ENCODE data around the gene DOK3.

Gene DOK3

GRCh38 chr5:177509381-177509951 is at the start of gene DOK3:
DOK3 (minus strand) TSS chr5:177509826; CDS start chr5:177509540, 286 bp downstream.
- DNase-seq = peak in 5 of 56 donors; percentile 9 to 52 (median 41)

- no peak for DNase-seq
Observed at GRCh38 chr5:177557796-177558195, 48.2 kb upstream of the DOK3 start.

GRCh38 chr5:177557041-177557647 is 47.5 kb upstream of the DOK3 start:
- no peak for DNase-seq

- no peak for DNase-seq
Observed at GRCh38 chr5:177555665-177556064, 46.0 kb upstream of the DOK3 start.

GRCh38 chr5:177555228-177555627 is 45.6 kb upstream of the DOK3 start:
- DNase-seq = no peak

- DNase-seq = peak; percentile 33 to 96 (median 90)
Observed at GRCh38 chr5:177554474-177555111, 45.0 kb upstream of the DOK3 start, which contains the start of gene FAM193B. FAM193B (minus strand) TSS chr5:177554563; CDS start chr5:177554458, 105 bp downstream.

- DNase-seq = peak in 29 of 56 donors; percentile 18 to 65 (median 42)
Observed at GRCh38 chr5:177553671-177554429, 44.2 kb upstream of the DOK3 start.

- DNase-seq = peak in 5 of 56 donors; percentile 8 to 22 (median 21)
Observed at GRCh38 chr5:177552839-177553455, 43.3 kb upstream of the DOK3 start.

GRCh38 chr5:177550122-177550521 is 40.5 kb upstream of the DOK3 start:
- DNase-seq = no peak

- DNase-seq = no peak
Observed at GRCh38 chr5:177548495-177548894, 38.9 kb upstream of the DOK3 start.

- no peak for DNase-seq
Observed at GRCh38 chr5:177547736-177548135, 38.1 kb upstream of the DOK3 start.

- DNase-seq = peak in 16 of 56 donors; percentile 10 to 68 (median 27)
Observed at GRCh38 chr5:177546258-177546741, 36.7 kb upstream of the DOK3 start.

GRCh38 chr5:177545487-177546257 is 36.0 kb upstream of the DOK3 start:
- peak in 2 of 56 donors; percentile 8 to 44 for DNase-seq

- no peak for DNase-seq
Observed at GRCh38 chr5:177542816-177543465, 33.3 kb upstream of the DOK3 start.

GRCh38 chr5:177540438-177540837 is 30.8 kb upstream of the DOK3 start:
- DNase-seq = no peak

GRCh38 chr5:177539411-177539810 is 29.8 kb upstream of the DOK3 start:
- no peak for DNase-seq

- DNase-seq = no peak
Observed at GRCh38 chr5:177538876-177539275, 29.2 kb upstream of the DOK3 start.

GRCh38 chr5:177537389-177538361 is 28.0 kb upstream of the DOK3 start:
- DNase-seq = no peak

GRCh38 chr5:177536386-177536785 is 26.8 kb upstream of the DOK3 start:
- DNase-seq = no peak

Data from nucleus accumbens (tissue), 56 donors.